ENCODE data around the gene TRPM4.
A peak's percentile ranks its signal among the peaks of the same experiment; 100 is the strongest.
"Not testable (repeated sequence)": the region's sequence is repeated elsewhere in the genome, so short reads cannot be mapped to it uniquely, and the experiment has no call there.

The TRPM4 gene

GRCh38 chr19:49157445-49158224 is at the start of gene TRPM4:
TSS of gene TRPM4 (plus strand) at chr19:49157792. CDS start at chr19:49157867, 75 bp downstream.
- peak; percentile 75 for DNase-seq

GRCh38 chr19:49109051-49109450 is 48.5 kb upstream of the TRPM4 start:
- no peak for DNase-seq

- no peak for DNase-seq
These were observed 47.9 kb upstream of the TRPM4 start for GRCh38 chr19:49109569-49110233.

- DNase-seq, result no peak
These were observed 47.0 kb upstream of the TRPM4 start for GRCh38 chr19:49110567-49110966.

- no peak for DNase-seq
These were observed 46.2 kb upstream of the TRPM4 start for GRCh38 chr19:49111218-49111998.

- DNase-seq, result peak; percentile 57
These were observed 43.6 kb upstream of the TRPM4 start, which contains the start of gene LIN7B for GRCh38 chr19:49113762-49114629. TSS of gene LIN7B (plus strand) at chr19:49114370. CDS start at chr19:49114405, 35 bp downstream.

- DNase-seq, result no peak
These were observed 42.8 kb upstream of the TRPM4 start for GRCh38 chr19:49114630-49115363.

GRCh38 chr19:49116544-49116943 is 41.0 kb upstream of the TRPM4 start:
- DNase-seq, result no peak

GRCh38 chr19:49117677-49118564 is 39.7 kb upstream of the TRPM4 start:
- DNase-seq, result no peak

- peak; percentile 87 for DNase-seq
These were observed 38.8 kb upstream of the TRPM4 start, which contains the start of gene C19orf73 for GRCh38 chr19:49118565-49119410. TSS of gene C19orf73 (minus strand) at chr19:49119143. CDS start at chr19:49119022, 121 bp downstream.

- peak; percentile 55 for DNase-seq
These were observed 37.9 kb upstream of the TRPM4 start, which contains the start of gene PPFIA3 for GRCh38 chr19:49119411-49120324. TSS of gene PPFIA3 (plus strand) at chr19:49119544. CDS start at chr19:49127874, 8,330 bp downstream.

GRCh38 chr19:49120325-49120683 is 37.3 kb upstream of the TRPM4 start:
- DNase-seq, result no peak

- DNase-seq, result no peak
These were observed 36.7 kb upstream of the TRPM4 start for GRCh38 chr19:49120868-49121267.

GRCh38 chr19:49121841-49122240 is 35.8 kb upstream of the TRPM4 start:
- DNase-seq, result not testable (repeated sequence)

GRCh38 chr19:49123285-49123684 is 34.3 kb upstream of the TRPM4 start:
- DNase-seq, result not testable (repeated sequence)

GRCh38 chr19:49125025-49125731 is 32.4 kb upstream of the TRPM4 start:
- DNase-seq, result no peak

GRCh38 chr19:49126575-49126974 is 31.0 kb upstream of the TRPM4 start:
- no peak for DNase-seq

- DNase-seq, result not testable (repeated sequence)
These were observed 30.4 kb upstream of the TRPM4 start for GRCh38 chr19:49127225-49127624.
